CD8-positive, alpha-beta memory T cell (primary cell): ENCODE measurements around the gene CERS5. TPM values are rescaled to one million over a fixed set of nuclear protein-coding genes. Genes with fewer than 3 reads are reported as not detected.
A peak's percentile ranks its signal among the peaks of the same experiment; 100 is the strongest.
"Not testable (repeated sequence)": the region's sequence is repeated elsewhere in the genome, so short reads cannot be mapped to it uniquely, and the experiment has no call there.

Experiments
- CTCF ChIA-PET: fragments of 350-600 bp; sonication (Branson Sonifier 250); formaldehyde crosslinking; loops from one replicate; lab custom pipeline; 2021; ENCODE audit warnings: antibody characterized with exemption; lab: Charles Lee
- POLR2A ChIA-PET: fragments of 350-600 bp; sonication (Branson Sonifier 250); formaldehyde crosslinking; loops from one replicate; lab custom pipeline; 2021; ENCODE audit warnings: antibody characterized with exemption; lab: Charles Lee
- DNase-seq, 5 donors: peaks; one replicate each; pipeline versions ENCODE4 v3.0.0 to v3.0.0-alpha.2; 2020 to 2022; ENCODE audit warnings: mixed read lengths in 1 of 5
- H3K27ac ChIP-seq: one replicate; pipeline ENCODE4 v1.7.0; 2013; ENCODE audit warnings: low read depth, mild to moderate bottlenecking, low read length, moderate library complexity
- H3K27me3 ChIP-seq: 2 replicates; pipeline ENCODE4 v1.7.0; 2013; ENCODE audit warnings: low read length, mild to moderate bottlenecking; ENCODE audit not compliant: insufficient read depth, poor library complexity, severe bottlenecking
- H3K36me3 ChIP-seq: 2 replicates; pipeline ENCODE4 v1.7.0; 2013; ENCODE audit warnings: mild to moderate bottlenecking, low read length, moderate library complexity; ENCODE audit not compliant: insufficient read depth
- H3K4me1 ChIP-seq: 2 replicates; pipeline ENCODE4 v1.7.0; 2013; ENCODE audit warnings: mild to moderate bottlenecking, low read length, moderate library complexity; ENCODE audit not compliant: insufficient read depth
- H3K4me3 ChIP-seq: 2 replicates; pipeline ENCODE4 v1.7.0; 2013; ENCODE audit warnings: mild to moderate bottlenecking, low read length
- H3K9me3 ChIP-seq: 2 replicates; pipeline ENCODE4 v1.7.0; 2013; ENCODE audit warnings: mild to moderate bottlenecking, low read length
- H3K27ac Mint-ChIP-seq, 8 donors: one replicate each; pipeline ENCODE4 v1.8.0; 2020 to 2021; ENCODE audit warnings: mixed read lengths in 8 of 8, mild to moderate bottlenecking in 6 of 8, inconsistent platforms in 3 of 8, moderate library complexity in 3 of 8
- H3K27me3 Mint-ChIP-seq, 2 donors: one replicate each; pipeline ENCODE4 v1.8.0; 2020 to 2021; ENCODE audit warnings: mixed read lengths in 2 of 2, mild to moderate bottlenecking in 1 of 2, moderate library complexity in 1 of 2
- H3K36me3 Mint-ChIP-seq, 3 donors: one replicate each; pipeline ENCODE4 v1.8.0; 2020 to 2021; ENCODE audit warnings: mixed read lengths in 3 of 3, inconsistent platforms in 1 of 3, mild to moderate bottlenecking in 1 of 3
- H3K4me1 Mint-ChIP-seq, 3 donors: one replicate each; pipeline ENCODE4 v1.8.0; 2020 to 2021; ENCODE audit warnings: mixed read lengths in 3 of 3, inconsistent platforms in 1 of 3, mild to moderate bottlenecking in 1 of 3
- H3K4me3 Mint-ChIP-seq, 7 donors: one replicate each; pipeline ENCODE4 v1.8.0; 2020 to 2021; ENCODE audit warnings: mixed read lengths in 7 of 7, mild to moderate bottlenecking in 6 of 7, moderate library complexity in 4 of 7, inconsistent platforms in 2 of 7
- H3K9me3 Mint-ChIP-seq, 5 donors: one replicate each; pipeline ENCODE4 v1.8.0; 2020 to 2022; ENCODE audit warnings: mixed read lengths in 5 of 5, mild to moderate bottlenecking in 3 of 5, moderate library complexity in 2 of 5, inconsistent platforms in 1 of 5
- polyA plus RNA-seq: library from polyadenylated mRNA; unstranded; fragments of 300-500 nt; fragmentation: Illumina TruSeq; gene quantifications from one replicate; pipeline ENCODE4 v1.2.3, GENCODE V29; 2021
- total RNA-seq, 2 experiments: library from RNA; stranded (reverse); gene quantifications; one replicate each; pipeline ENCODE4 v1.2.3, GENCODE V29; 2021

The CERS5 gene
- total and polyA plus RNA-seq, 3 experiments from 2014 or later, result 47.4 to 62.1 (median 55.4) TPM

GRCh38 chr12:50084409-50084774, 82.8 kb downstream of the CERS5 start:
- H3K27ac Mint-ChIP-seq, result peak overlapping the region; percentile 95 to 98 (median 97)
- not testable (repeated sequence) for H3K9me3 Mint-ChIP-seq

GRCh38 chr12:50083301-50083700, 83.9 kb downstream of the CERS5 start:
- Histone ChIP-seq H3K27me3 (no peaks in the 10 kb centered on the region), H3K9me3 (no peaks in the 10 kb centered on the region), H3K4me1 (peaks cover 12% of the 10 kb centered on the region), H3K27ac (no peak overlapping the region), H3K36me3 (no peaks in the 10 kb centered on the region), H3K4me3 (no peak overlapping the region)
- POLR2A ChIA-PET, result interaction anchor here (0.6 kb wide), 1 partner anchor 47 kb away, joined by 3 read pairs; no protein-coding TSS in a partner anchor
- Mint-ChIP-seq H3K36me3 (peaks cover 0 to 23% (median under 1%) of the 10 kb centered on the region in 3 donors), H3K27me3 (peaks cover 0 to 1% of the 10 kb centered on the region in 2 donors), H3K4me1 (peaks cover 19 to 30% (median 22%) of the 10 kb centered on the region in 3 donors), H3K9me3 (no peaks in the 10 kb centered on the region), H3K27ac (peak overlapping the region; percentile 55 to 90 (median 89)), H3K4me3 (peak overlapping the region; percentile 75 to 89 (median 79))
- CTCF ChIA-PET, result interaction anchor here (0.7 to 11.1 kb wide), 4 partner anchors 13 to 116 kb away, joined by 3 to 118 read pairs (median 6); partner anchors contain the start of gene COX14
- peak in 1 of 5 donors; percentile 27 for DNase-seq

More at GRCh38 chr12:50084409-50084774, 82.8 kb downstream of the CERS5 start:
- H3K27ac ChIP-seq, result peak overlapping the region; percentile 89
- H3K9me3 ChIP-seq, H3K27me3 ChIP-seq, H3K36me3 ChIP-seq, H3K27me3 Mint-ChIP-seq: not testable (repeated sequence)
- peaks cover 18% of the 10 kb centered on the region for H3K4me1 ChIP-seq
- POLR2A ChIA-PET, result interaction anchor here (0.5 to 2.5 kb wide), 6 partner anchors 27 to 319 kb away, joined by 3 to 48 read pairs (median 4); partner anchors contain the start of genes CERS5, COX14 and RACGAP1
- peak overlapping the region; percentile 76 for H3K4me3 ChIP-seq
- CTCF ChIA-PET, result interaction anchor here (0.7 to 11.1 kb wide), 15 partner anchors 7 to 89 kb away, joined by 3 to 118 read pairs (median 4); partner anchors contain the start of genes CERS5 and COX14
- Mint-ChIP-seq H3K36me3 (peaks cover 0 to 33% (median 8%) of the 10 kb centered on the region in 3 donors), H3K4me3 (peak overlapping the region; percentile 94 to 97 (median 96)), H3K4me1 (peaks cover 27 to 38% (median 29%) of the 10 kb centered on the region in 3 donors)
- DNase-seq, result peak in 1 of 5 donors; percentile 39

GRCh38 chr12:50082644-50083043, 84.5 kb downstream of the CERS5 start:
- CTCF ChIA-PET, result interaction anchor here (1.0 to 11.1 kb wide), 4 partner anchors 12 to 115 kb away, joined by 3 to 118 read pairs (median 6); partner anchors contain the start of gene COX14
- Mint-ChIP-seq H3K36me3 (peaks cover 0 to 18% (median 0%) of the 10 kb centered on the region in 3 donors), H3K9me3 (no peaks in the 10 kb centered on the region), H3K4me1 (peaks cover 12 to 26% (median 21%) of the 10 kb centered on the region in 3 donors), H3K27me3 (peaks cover 0 to 1% of the 10 kb centered on the region in 2 donors), H3K27ac (peak overlapping the region in 4 of 8 donors; percentile 17 to 42 (median 34)), H3K4me3 (peak overlapping the region in 4 of 7 donors; percentile 19 to 79 (median 62))
- Histone ChIP-seq H3K4me3 (no peak overlapping the region), H3K4me1 (peaks cover 12% of the 10 kb centered on the region), H3K9me3 (no peaks in the 10 kb centered on the region), H3K36me3 (no peaks in the 10 kb centered on the region), H3K27me3 (no peaks in the 10 kb centered on the region), H3K27ac (no peak overlapping the region)
- peak in 1 of 5 donors; percentile 26 for DNase-seq
- POLR2A ChIA-PET, result interaction anchor here (0.6 kb wide), 1 partner anchor 47 kb away, joined by 3 read pairs; no protein-coding TSS in a partner anchor

GRCh38 chr12:50081096-50081808, 85.9 kb downstream of the CERS5 start:
- Histone ChIP-seq H3K9me3 (no peaks in the 10 kb centered on the region), H3K36me3 (no peaks in the 10 kb centered on the region), H3K4me1 (peaks cover 12% of the 10 kb centered on the region), H3K4me3 (no peak overlapping the region), H3K27ac (no peak overlapping the region), H3K27me3 (no peaks in the 10 kb centered on the region)
- ChIA-PET POLR2A (no interaction called here), CTCF (interaction anchor here (1.2 to 11.1 kb wide), 3 partner anchors 10 to 95 kb away, joined by 3 to 118 read pairs (median 5); partner anchors contain the start of gene COX14)
- H3K9me3 Mint-ChIP-seq, result no peaks in the 10 kb centered on the region
- H3K4me3 Mint-ChIP-seq, result no peak overlapping the region
- no peak overlapping the region for H3K27ac Mint-ChIP-seq
- H3K4me1 Mint-ChIP-seq, result peaks cover 11 to 18% (median 14%) of the 10 kb centered on the region in 3 donors
- H3K36me3 Mint-ChIP-seq, result peaks cover 0 to 5% (median 0%) of the 10 kb centered on the region in 3 donors
- DNase-seq, result peak in 1 of 5 donors; percentile 37
- H3K27me3 Mint-ChIP-seq, result peaks cover 0 to 1% of the 10 kb centered on the region in 2 donors

- Mint-ChIP-seq H3K27ac (peak overlapping the region in 1 of 8 donors; percentile 20), H3K27me3 (peaks cover 0 to 4% of the 10 kb centered on the region in 2 donors), H3K4me3 (no peak overlapping the region), H3K36me3 (no peaks in the 10 kb centered on the region), H3K9me3 (no peaks in the 10 kb centered on the region), H3K4me1 (peaks cover 7 to 11% (median 8%) of the 10 kb centered on the region in 3 donors)
- POLR2A ChIA-PET, result no interaction called here
- peaks cover 9% of the 10 kb centered on the region for H3K4me1 ChIP-seq
- no peak overlapping the region for H3K4me3 ChIP-seq
- H3K36me3 ChIP-seq, result no peaks in the 10 kb centered on the region
- H3K27me3 ChIP-seq, result no peaks in the 10 kb centered on the region
- no peak overlapping the region for H3K27ac ChIP-seq
- H3K9me3 ChIP-seq, result no peaks in the 10 kb centered on the region
- peak in 1 of 5 donors; percentile 29 for DNase-seq
- CTCF ChIA-PET, result interaction anchor here (0.7 to 2.1 kb wide), 3 partner anchors 9 to 114 kb away, joined by 3 to 9 read pairs (median 3); no protein-coding TSS in a partner anchor
Observed at GRCh38 chr12:50079771-50080170, 87.4 kb downstream of the CERS5 start.

Other genes starting within 250 kb of the CERS5 start
- not detected for gene AQP2, start 216.6 kb downstream of the CERS5 start, total RNA-seq
- gene AQP2, start 216.6 kb downstream of the CERS5 start, polyA plus RNA-seq, result not detected
- gene AQP5, start 205.5 kb downstream of the CERS5 start, total RNA-seq, result not detected
- not detected for gene AQP5, start 205.5 kb downstream of the CERS5 start, polyA plus RNA-seq
- not detected for gene AQP6, start 194.4 kb downstream of the CERS5 start, total RNA-seq
- gene AQP6, start 194.4 kb downstream of the CERS5 start, polyA plus RNA-seq, result not detected
- gene RACGAP1, start 141.9 kb downstream of the CERS5 start, total RNA-seq, result 10 to 100 TPM; 79.3 to 84.3 TPM
- gene RACGAP1, start 141.9 kb downstream of the CERS5 start, polyA plus RNA-seq, result 11.9 TPM
- gene ASIC1, start 109.8 kb downstream of the CERS5 start, total RNA-seq, result 1 to 10 TPM; 6.4 TPM
- gene ASIC1, start 109.8 kb downstream of the CERS5 start, polyA plus RNA-seq, result 0.07 TPM
- 10 to 100 TPM; 72.3 to 78.2 TPM for gene SMARCD1, start 82.0 kb downstream of the CERS5 start, total RNA-seq
- gene SMARCD1, start 82.0 kb downstream of the CERS5 start, polyA plus RNA-seq, result 16.1 TPM
- under 1 TPM; 0.55 to 0.70 TPM for gene GPD1, start 63.4 kb downstream of the CERS5 start, total RNA-seq
- not detected for gene GPD1, start 63.4 kb downstream of the CERS5 start, polyA plus RNA-seq
- 10 to 100 TPM; 58.7 to 59.2 TPM for gene COX14, start 55.1 kb downstream of the CERS5 start, total RNA-seq
- gene COX14, start 55.1 kb downstream of the CERS5 start, polyA plus RNA-seq, result 250 TPM
- gene LIMA1, start 116.2 kb upstream of the CERS5 start, total RNA-seq, result 100 to 1,000 TPM in 1 of 2 experiments, 10 to 100 TPM in 1; 95.4 to 103 TPM
- gene LIMA1, start 116.2 kb upstream of the CERS5 start, polyA plus RNA-seq, result 13.1 TPM
- gene FAM186A, start 229.2 kb upstream of the CERS5 start, total RNA-seq, result not detected
- not detected for gene FAM186A, start 229.2 kb upstream of the CERS5 start, polyA plus RNA-seq
- gene LARP4, start 233.5 kb upstream of the CERS5 start, total RNA-seq, result 100 to 1,000 TPM; 110 to 121 TPM
- gene LARP4, start 233.5 kb upstream of the CERS5 start, polyA plus RNA-seq, result 19.5 TPM